Measurements from ENCODE around the gene CHD5.
"Not testable (repeated sequence)": the region's sequence is repeated elsewhere in the genome, so short reads cannot be mapped to it uniquely, and the experiment has no call there.

Gene CHD5

GRCh38 chr1:6066680-6067079 is 113.4 kb downstream of the CHD5 start:
- no peaks in the 10 kb centered on the region for H3F3A ChIP-seq (ENCODE audit: low read depth)
- no peak overlapping the region for H3K9ac ChIP-seq (ENCODE audit: low read depth, low read length, poor library complexity, severe bottlenecking)
- H3K9me2 ChIP-seq (replicated peaks; ENCODE audit: low read depth, low read length), result no peaks in the 10 kb centered on the region
- no peak overlapping the region for H3K4me3 ChIP-seq (ENCODE audit: low read length, poor library complexity, severe bottlenecking)
- H3K4me2 ChIP-seq (ENCODE audit: low read depth, low read length, poor library complexity, severe bottlenecking), result no peak overlapping the region
- no peaks in the 10 kb centered on the region for H3K9me3 ChIP-seq (ENCODE audit: insufficient read depth, low read depth, low read length)
- H3K27me3 ChIP-seq (ENCODE audit: insufficient read depth, low read length, poor library complexity, severe bottlenecking), result no peaks in the 10 kb centered on the region
- peaks cover 79% of the 10 kb centered on the region; the same call in 1 of the 2 replicates for H3K36me3 ChIP-seq (ENCODE audit: insufficient read depth, low read length)
- peaks cover 22% of the 10 kb centered on the region for H4K20me1 ChIP-seq (ENCODE audit: insufficient read depth, low read length, poor library complexity, severe bottlenecking)
- H2AFZ ChIP-seq (ENCODE audit: low read length), result no peak overlapping the region
- no peaks in the 10 kb centered on the region for H3K4me1 ChIP-seq (ENCODE audit: insufficient read depth, low read length, poor library complexity, severe bottlenecking)
- TF ChIP-seq EZH2phosphoT487 (IDR thresholded peaks at IDR 0.05; ENCODE audit: borderline replicate concordance) (no peak), CTCF (conservative IDR thresholded peaks at IDR 0.05; ENCODE audit: low read length) (no peak)
- peaks cover 15% of the 10 kb centered on the region; the same call in 1 of the 2 replicates for H3K79me2 ChIP-seq (ENCODE audit: insufficient read depth, low read length)

- Histone ChIP-seq H3K9me2 (replicated peaks; ENCODE audit: low read depth, low read length) (no peaks in the 10 kb centered on the region), H2AFZ (ENCODE audit: low read length) (no peak overlapping the region), H3F3A (ENCODE audit: low read depth) (no peaks in the 10 kb centered on the region), H3K79me2 (ENCODE audit: insufficient read depth, low read length) (peaks cover 15% of the 10 kb centered on the region; the same call in 1 of the 2 replicates), H3K27me3 (ENCODE audit: insufficient read depth, low read length, poor library complexity, severe bottlenecking) (no peaks in the 10 kb centered on the region), H3K4me1 (ENCODE audit: insufficient read depth, low read length, poor library complexity, severe bottlenecking) (no peaks in the 10 kb centered on the region), H3K9me3 (ENCODE audit: insufficient read depth, low read depth, low read length) (no peaks in the 10 kb centered on the region), H4K20me1 (ENCODE audit: insufficient read depth, low read length, poor library complexity, severe bottlenecking) (peaks cover 27% of the 10 kb centered on the region), H3K4me2 (ENCODE audit: low read depth, low read length, poor library complexity, severe bottlenecking) (no peak overlapping the region), H3K4me3 (ENCODE audit: low read length, poor library complexity, severe bottlenecking) (no peak overlapping the region), H3K36me3 (ENCODE audit: insufficient read depth, low read length) (peaks cover 78% of the 10 kb centered on the region; the same call in 1 of the 2 replicates), H3K9ac (ENCODE audit: low read depth, low read length, poor library complexity, severe bottlenecking) (no peak overlapping the region)
- TF ChIP-seq EZH2phosphoT487 (IDR thresholded peaks at IDR 0.05; ENCODE audit: borderline replicate concordance) (no peak), CTCF (conservative IDR thresholded peaks at IDR 0.05; ENCODE audit: low read length) (no peak)
These were observed 114.8 kb downstream of the CHD5 start for GRCh38 chr1:6065093-6065858.

- not testable (repeated sequence) for H2AFZ ChIP-seq (ENCODE audit: low read length); H3K4me2 ChIP-seq (ENCODE audit: low read depth, low read length, poor library complexity, severe bottlenecking); H3K4me3 ChIP-seq (ENCODE audit: low read length, poor library complexity, severe bottlenecking); H3K4me1 ChIP-seq (ENCODE audit: insufficient read depth, low read length, poor library complexity, severe bottlenecking); H3K9me3 ChIP-seq (ENCODE audit: insufficient read depth, low read depth, low read length); H3F3A ChIP-seq (ENCODE audit: low read depth); H3K27me3 ChIP-seq (ENCODE audit: insufficient read depth, low read length, poor library complexity, severe bottlenecking); H3K9me2 ChIP-seq (replicated peaks; ENCODE audit: low read depth, low read length); H3K9ac ChIP-seq (ENCODE audit: low read depth, low read length, poor library complexity, severe bottlenecking)
- peaks cover 29% of the 10 kb centered on the region for H4K20me1 ChIP-seq (ENCODE audit: insufficient read depth, low read length, poor library complexity, severe bottlenecking)
- H3K79me2 ChIP-seq (ENCODE audit: insufficient read depth, low read length), result peaks cover 15% of the 10 kb centered on the region; the same call in 1 of the 2 replicates
- peaks cover 76% of the 10 kb centered on the region; the same call in 1 of the 2 replicates for H3K36me3 ChIP-seq (ENCODE audit: insufficient read depth, low read length)
These were observed 116.5 kb downstream of the CHD5 start for GRCh38 chr1:6063532-6064053.

Data from Loucy (cell line).